A172 (cell line): ENCODE results near the gene APBB1. TPM values are rescaled to one million over a fixed set of nuclear protein-coding genes. Genes with fewer than 3 reads are reported as not detected.

Source experiments
- DNase-seq: peaks from one replicate; pipeline ENCODE4 v3.0.0-alpha.2; 2015; ENCODE audit warnings: low spot score
- total RNA-seq: library from RNA; depleted of rRNA; stranded (reverse); fragments of >200 nt; shearing (Covaris generic); gene quantifications from 2 replicates; pipeline ENCODE4 v1.2.3, GENCODE V29; 2014; rRNA removed

Gene APBB1
- 58.4 and 63.3 TPM in 2 replicates for total RNA-seq

DNA sequence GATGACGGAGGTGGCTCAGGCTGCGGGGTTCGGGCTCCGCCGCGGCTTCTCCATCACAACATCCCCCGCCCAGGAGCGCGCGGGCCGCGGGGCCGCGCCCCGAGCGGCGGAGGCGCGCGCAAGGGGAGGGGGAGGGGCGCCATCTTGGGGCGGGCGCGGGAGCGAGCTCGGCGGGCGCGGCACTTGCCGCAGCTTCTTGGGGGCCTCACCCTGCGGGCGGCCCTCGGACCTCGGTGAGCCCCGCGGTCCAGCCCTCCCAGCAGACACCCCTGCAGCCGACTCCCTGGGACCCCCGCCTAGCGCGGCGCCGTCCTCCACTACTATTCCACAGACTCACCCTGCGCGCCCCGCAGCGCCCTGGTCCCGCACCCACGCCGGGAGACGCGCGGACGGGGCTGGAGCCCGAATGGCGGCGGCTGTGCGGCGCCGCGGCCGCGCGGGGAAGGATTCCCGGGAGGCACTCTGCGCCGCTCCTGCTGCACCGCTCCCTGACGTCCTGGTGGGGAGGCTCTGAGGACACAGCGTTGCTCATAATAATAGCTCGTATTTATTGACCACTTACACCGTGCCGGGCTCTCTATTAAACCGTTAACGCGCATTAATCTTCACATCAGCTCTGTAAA, at the start of gene APBB1:
APBB1 (minus strand) TSS at position 86 of the 623 bp plus-strand sequence. CDS start 7,747 bp downstream, outside the sequence.
- no peak for DNase-seq

GRCh38 chr11:6459099-6459450, 40.2 kb upstream of the APBB1 start:
- DNase-seq, result no peak

DNA sequence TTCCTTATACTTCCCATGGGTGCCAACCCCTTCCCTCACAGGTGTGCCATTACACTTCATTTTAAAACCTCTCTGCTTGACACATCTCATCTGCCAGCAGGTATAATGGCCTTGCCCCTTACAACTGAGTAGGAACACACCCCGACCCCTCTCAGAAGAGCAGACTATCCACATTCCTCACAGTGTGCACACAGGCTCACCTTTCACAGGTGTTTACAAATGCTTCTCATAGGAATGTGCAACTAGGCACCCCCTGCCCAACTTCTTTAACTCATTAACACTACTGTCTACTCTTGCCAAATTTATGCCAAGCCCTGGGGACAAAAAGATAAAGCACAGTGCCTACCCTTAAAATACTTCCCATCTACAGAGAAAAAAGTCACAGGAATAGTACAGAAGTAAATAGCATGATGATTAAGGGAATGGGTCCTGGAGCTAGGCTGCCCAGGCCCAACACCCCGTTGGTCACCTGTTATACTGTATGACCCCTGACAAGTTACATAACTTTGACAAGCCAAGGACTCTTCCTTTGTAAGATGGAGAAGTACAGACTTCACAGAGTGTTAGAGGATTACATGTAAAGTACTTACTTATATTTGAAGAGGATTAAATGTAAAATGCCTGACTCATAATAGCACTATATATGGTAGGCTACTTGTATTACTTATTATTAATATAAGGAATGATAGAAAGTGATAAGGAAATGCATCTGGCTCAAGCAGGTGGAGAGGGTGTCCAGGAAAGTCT, 39.6 kb upstream of the APBB1 start:
- no peak for DNase-seq

DNA sequence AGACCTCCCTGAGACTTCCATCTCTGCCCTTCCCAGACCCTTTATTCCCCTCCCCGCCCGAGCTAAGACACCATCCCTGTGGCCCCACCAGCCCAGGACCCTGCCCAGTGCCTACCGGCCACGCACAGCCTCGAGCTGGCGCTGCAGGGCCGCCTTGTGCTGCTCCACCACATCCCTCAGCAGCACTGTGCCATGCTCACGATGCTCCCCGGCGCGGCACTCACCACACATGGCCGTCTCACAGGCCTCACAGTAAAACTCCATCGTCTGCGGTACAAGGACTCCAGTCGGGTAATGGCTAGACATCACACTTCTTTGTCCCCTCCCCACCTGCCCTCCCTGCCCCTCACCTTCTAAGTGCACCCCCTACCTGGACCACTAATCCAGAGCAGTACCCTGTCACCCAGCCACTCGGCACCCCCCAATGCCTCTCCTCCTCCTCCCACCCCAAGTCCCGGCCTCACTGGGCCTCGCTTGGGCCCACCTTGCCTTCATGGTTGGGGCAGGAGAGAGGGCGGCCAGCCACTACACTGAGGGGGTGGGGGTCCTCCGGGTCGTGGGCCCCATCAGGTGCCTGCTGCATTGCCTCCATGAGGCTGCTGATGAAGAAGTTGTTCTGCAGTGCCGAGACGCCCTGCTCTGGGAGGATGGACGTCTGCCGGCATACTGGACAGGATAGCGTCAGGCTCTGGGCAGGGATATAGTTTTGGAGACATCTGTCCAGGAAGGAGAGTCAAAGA, 38.9 kb upstream of the APBB1 start:
- no peak for DNase-seq

DNA sequence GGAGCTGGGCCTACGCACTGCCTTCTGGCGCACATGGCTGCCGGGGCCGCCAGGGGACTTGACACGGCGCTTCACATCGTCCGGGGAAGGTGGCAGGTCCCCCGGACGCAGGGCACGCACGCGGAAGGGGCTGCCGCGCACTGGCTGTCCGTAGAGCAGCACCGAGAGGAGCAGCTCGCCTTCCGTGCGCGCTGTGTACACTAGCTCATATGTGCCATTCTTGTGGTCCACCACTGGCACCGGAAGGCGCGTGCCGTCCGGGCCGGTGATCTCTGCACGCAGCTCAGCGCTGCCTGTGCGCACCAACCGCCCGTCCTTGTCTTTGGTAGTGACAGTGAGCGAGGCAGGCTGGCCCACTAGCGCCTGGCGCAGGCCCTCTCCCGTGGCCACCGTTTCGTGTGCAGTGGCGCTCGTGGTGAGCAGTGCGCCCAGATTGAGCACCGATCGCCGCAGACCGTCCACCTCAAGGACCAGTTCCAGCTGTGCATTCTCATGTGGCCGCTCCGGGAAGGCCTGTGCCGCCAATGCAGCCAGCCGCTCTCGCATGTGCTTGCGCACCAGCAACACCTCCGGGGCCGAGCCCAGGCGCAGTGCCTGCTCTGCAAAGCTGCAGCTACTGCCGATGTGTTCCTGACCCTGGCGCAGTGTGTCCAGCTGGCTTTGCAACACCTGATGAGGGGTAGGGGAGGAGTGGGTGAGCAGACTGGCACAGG, 37.6 kb upstream of the APBB1 start:
- DNase-seq, result no peak

- no peak for DNase-seq
These were observed 36.2 kb upstream of the APBB1 start for GRCh38 chr11:6455070-6455469.

- no peak for DNase-seq
These were observed 34.3 kb upstream of the APBB1 start for GRCh38 chr11:6453152-6453551.

GRCh38 chr11:6452219-6452618, 33.3 kb upstream of the APBB1 start:
- no peak for DNase-seq

GRCh38 chr11:6448574-6448973, 29.7 kb upstream of the APBB1 start:
- DNase-seq, result no peak

DNA sequence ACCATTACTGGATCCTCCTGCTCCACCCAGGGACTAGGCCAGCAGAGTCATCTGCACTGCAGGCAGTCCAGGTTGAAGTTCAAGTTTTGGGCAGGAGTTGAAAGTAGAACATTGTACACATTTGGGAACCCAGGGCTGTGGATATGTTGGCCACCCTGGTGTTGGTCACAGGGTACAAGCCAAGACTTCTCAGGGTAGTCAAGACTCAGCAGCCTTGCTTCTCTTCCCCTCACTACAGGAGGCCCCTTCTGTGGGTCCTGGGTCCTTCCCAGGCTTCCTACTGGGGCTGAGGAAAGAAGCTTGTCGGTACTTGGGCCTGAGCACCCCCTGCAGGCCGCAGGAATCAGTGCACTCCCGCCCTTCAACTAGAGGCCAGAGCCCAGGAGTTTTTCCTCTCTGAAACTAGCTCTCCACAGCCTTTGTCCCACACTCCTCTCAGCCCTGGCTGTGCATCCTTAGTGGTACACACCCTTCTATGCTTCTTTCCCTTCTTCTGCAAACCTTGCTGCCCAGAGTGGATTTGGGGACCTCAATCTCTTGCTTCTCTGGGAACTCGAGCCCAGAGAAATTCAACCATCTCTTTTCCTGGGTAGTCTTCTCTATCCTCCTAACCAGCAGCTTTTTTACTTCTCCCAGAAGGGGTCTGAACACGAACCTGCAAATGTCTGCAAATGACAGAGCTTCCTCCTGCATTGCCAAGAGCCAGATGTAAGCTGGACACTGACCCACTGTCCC, 24.5 kb upstream of the APBB1 start:
- peak; percentile 47 for DNase-seq

- no peak for DNase-seq
These were observed 23.5 kb upstream of the APBB1 start for GRCh38 chr11:6442441-6442840.

- DNase-seq, result no peak
These were observed 22.0 kb upstream of the APBB1 start, which contains the start of gene HPX for GRCh38 chr11:6440906-6441358. Gene HPX, minus strand, starts transcription at chr11:6440987. Its CDS starts 24 bp downstream, at chr11:6440963.

DNA sequence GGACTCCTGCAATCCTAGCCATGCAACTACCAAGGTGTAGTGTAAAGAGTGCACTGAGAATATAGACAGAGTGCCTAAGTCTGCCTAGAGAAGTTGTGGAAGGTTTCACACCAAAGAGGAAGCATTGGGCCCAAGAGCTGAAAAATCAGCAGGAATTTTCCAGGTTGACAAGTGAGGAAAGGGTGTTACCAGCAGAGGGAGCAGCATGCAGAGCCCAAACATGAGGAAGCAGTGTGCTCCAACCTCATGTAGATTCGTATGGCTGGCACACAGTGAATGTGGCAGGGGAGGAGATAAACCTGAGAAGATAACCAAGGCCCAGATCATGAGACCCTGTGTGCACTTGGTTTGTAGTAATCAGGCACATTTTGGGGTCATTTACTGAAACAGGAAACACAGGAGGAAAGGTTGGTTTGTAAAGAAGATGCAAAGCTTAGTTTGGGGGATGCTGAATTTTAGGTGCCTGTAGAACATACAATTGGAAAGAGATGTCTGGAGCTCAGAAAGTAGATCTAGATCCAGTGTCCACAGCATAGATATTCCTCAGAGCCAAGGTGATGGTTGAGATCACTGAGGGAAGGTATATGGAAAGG, 20.2 kb upstream of the APBB1 start:
- peak; percentile 45 for DNase-seq

DNA sequence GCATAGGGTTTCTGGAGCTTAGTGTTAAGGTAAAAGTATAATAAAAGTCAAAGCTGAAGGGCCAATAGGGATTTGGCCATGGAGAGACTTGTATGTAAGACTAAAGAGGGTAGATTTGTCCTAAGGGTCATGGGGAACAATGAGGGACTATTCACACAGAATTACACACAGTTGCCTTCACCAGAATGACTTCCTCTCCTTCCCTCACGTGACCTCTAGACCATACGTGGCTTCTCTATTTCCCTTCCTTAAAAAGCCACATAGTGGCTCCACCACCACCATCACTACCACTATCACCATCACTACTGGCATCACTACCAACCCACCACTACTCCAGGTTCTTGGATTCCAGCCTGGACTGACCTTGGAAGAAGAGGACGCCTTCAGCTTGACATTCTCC, 19.1 kb upstream of the APBB1 start:
- DNase-seq, result no peak

DNA sequence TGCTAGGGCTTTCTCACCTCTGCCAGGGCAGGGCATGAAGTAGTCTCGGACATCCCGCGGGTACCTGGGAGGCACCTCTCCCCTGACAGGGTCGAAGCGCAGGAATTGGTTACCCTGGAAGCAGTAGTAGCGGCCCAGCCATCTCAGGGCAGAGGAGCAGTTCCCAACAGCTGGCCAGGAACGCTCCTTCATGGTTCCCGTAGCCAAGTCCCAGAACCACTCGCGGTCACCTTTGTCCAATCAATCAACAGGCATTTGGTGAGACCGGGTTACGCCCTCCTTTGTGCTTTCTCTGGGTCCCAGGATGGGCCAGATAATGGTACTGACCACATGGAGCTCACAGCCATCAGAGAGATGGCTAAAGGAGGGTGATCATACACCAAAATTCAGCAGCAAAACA, 18.5 kb upstream of the APBB1 start:
- no peak for DNase-seq

GRCh38 chr11:6433998-6434660, 15.2 kb upstream of the APBB1 start:
- DNase-seq, result no peak

DNA sequence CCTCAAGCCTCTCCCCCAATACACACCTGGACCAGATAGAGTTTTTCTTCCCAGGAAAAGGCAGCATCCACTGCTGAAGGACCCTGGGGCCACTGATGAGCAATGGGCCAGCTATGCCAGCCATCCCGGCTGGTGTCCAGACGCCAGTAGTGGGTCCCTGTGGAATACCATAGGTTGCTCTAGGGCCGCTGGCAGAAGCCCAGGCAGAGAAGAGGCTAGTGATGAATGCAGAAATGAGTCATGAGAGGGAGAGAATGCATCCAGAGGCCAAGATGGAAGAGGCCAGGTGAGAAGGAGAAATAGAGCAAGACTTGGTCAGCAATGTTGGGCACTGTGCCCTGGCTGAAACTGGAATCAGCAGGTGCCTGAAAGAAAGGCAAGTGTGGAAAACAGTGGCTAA, 13.0 kb upstream of the APBB1 start:
- peak; percentile 98 for DNase-seq

GRCh38 chr11:6427516-6427915, 8.6 kb upstream of the APBB1 start:
- no peak for DNase-seq

DNA sequence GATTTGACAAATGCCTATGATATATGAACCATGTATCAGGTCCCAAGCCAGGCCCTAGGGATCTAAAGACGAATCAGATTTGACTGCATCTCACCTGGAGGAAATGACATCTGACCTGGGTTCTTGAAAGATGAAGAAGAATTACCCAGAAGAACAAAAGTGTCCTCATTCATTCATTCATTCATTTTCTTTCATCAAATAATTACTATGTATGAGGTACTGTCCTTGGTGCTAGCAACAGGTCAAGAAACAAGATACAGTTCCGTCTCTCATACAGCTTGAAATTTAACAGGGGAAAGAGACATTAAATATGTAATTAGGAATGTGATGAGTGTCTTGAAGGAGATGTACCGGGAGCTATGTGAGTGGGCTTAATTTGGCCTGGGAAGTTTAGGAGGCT, 1.8 kb upstream of the APBB1 start:
- DNase-seq, result no peak

- no peak for DNase-seq
These were observed 311 bp downstream of the APBB1 start for GRCh38 chr11:6418557-6419008.
